HG03432 (cell line): ENCODE data around the gene BCR.

Experiments used
- ATAC-seq: cut with Tn5 transposase; IDR thresholded peaks from one replicate; pipeline ENCODE4 v1.9.1; 2021; ENCODE audit warnings: mild to moderate bottlenecking, moderate library complexity; ENCODE audit not compliant: unreplicated experiment

Gene BCR

GRCh38 chr22:23227380-23227779 lies 47.1 kb downstream of the BCR start:
- no peak for ATAC-seq

GRCh38 chr22:23228503-23228902 lies 48.2 kb downstream of the BCR start:
- ATAC-seq: no peak

- ATAC-seq: no peak
Observed at GRCh38 chr22:23229646-23230045, 49.3 kb downstream of the BCR start.

- ATAC-seq: no peak
Observed at GRCh38 chr22:23230348-23231068, 50.2 kb downstream of the BCR start.

- ATAC-seq: no peak
Observed at GRCh38 chr22:23231471-23232093, 51.3 kb downstream of the BCR start.

- ATAC-seq: no peak
Observed at GRCh38 chr22:23232094-23232905, 52.0 kb downstream of the BCR start.

GRCh38 chr22:23233084-23233531 lies 52.8 kb downstream of the BCR start:
- ATAC-seq: no peak

GRCh38 chr22:23233752-23234408 lies 53.6 kb downstream of the BCR start:
- ATAC-seq: no peak

- no peak for ATAC-seq
Observed at GRCh38 chr22:23234409-23235161, 54.3 kb downstream of the BCR start.

- no peak for ATAC-seq
Observed at GRCh38 chr22:23235425-23235824, 55.1 kb downstream of the BCR start.

- no peak for ATAC-seq
Observed at GRCh38 chr22:23236026-23236425, 55.7 kb downstream of the BCR start.

GRCh38 chr22:23236440-23237184 lies 56.3 kb downstream of the BCR start:
- no peak for ATAC-seq

- no peak for ATAC-seq
Observed at GRCh38 chr22:23237201-23237798, 57.0 kb downstream of the BCR start.

GRCh38 chr22:23237841-23238240 lies 57.5 kb downstream of the BCR start:
- no peak for ATAC-seq

- no peak for ATAC-seq
Observed at GRCh38 chr22:23238707-23239106, 58.4 kb downstream of the BCR start.

GRCh38 chr22:23239429-23239828 lies 59.1 kb downstream of the BCR start:
- ATAC-seq: no peak

- ATAC-seq: no peak
Observed at GRCh38 chr22:23240639-23241389, 60.5 kb downstream of the BCR start.

- no peak for ATAC-seq
Observed at GRCh38 chr22:23241562-23242472, 61.5 kb downstream of the BCR start.
